ENCODE measurements around the gene DYNLRB2. TPM values are rescaled to one million over a fixed set of nuclear protein-coding genes. Genes with fewer than 3 reads are reported as not detected.

The DYNLRB2 gene
- total and polyA plus RNA-seq, 9 of the 15 experiments (the other 6 are each of a cell fraction or from before 2014, with no cell fraction given) = not detected

GRCh38 chr16:80540516-80541305, at the start of gene DYNLRB2 (continued):
- TF ChIP-seq ATF6 (CRISPR knock-in tag; IDR thresholded peaks at IDR 0.05) (no peak), PREB (CRISPR knock-in tag; IDR thresholded peaks at IDR 0.05) (no peak), PML (IDR thresholded peaks at IDR 0.05; ENCODE audit: low read length) (peak; percentile 34; the same call in 1 of the 2 replicates), MAZ (CRISPR knock-in tag; conservative IDR thresholded peaks at IDR 0.05 in 1 of 2, IDR thresholded peaks at IDR 0.05 in 1 of 2) (peak; percentile 46 to 65; a peak in 3 of 4 replicates), CTCFL (IDR thresholded peaks at IDR 0.05; ENCODE audit: borderline replicate concordance, insufficient read depth, low read depth, low read length, poor library complexity, severe bottlenecking) (no peak), TCF3 (CRISPR knock-in tag; IDR thresholded peaks at IDR 0.05) (no peak), CHD7 (IDR thresholded peaks at IDR 0.05; ENCODE audit: low read depth, low read length) (no peak), GTF2F1 (IDR thresholded peaks at IDR 0.05; ENCODE audit: low read depth, low read length) (no peak), ZKSCAN1 (IDR thresholded peaks at IDR 0.05; ENCODE audit: low read depth, low read length) (no peak)
